T-helper 2 cell treated with Interferon-gamma antibody and Interleukin-4, amounts not matched to agents 100 ng/mL and 5 ng/mL, for 36 hours (primary cell): ENCODE measurements around the gene ABHD18. TPM values are rescaled to one million over a fixed set of nuclear protein-coding genes. Genes with fewer than 3 reads are reported as not detected.
"Not testable (repeated sequence)": the region's sequence is repeated elsewhere in the genome, so short reads cannot be mapped to it uniquely, and the experiment has no call there.

ENCODE experiments used
- intact Hi-C: fragments of 100-400 bp; cut with micrococcal nuclease; formaldehyde crosslinking; loops from one replicate; pipeline ENCODE4 v1.15.1; 2023
- total RNA-seq: library from RNA; stranded (reverse); gene quantifications from 2 replicates; pipeline ENCODE4 v1.2.3, GENCODE V29; 2022

Gene ABHD18
- total RNA-seq, 1 donor from 2014 or later, result 26.4 TPM

DNA sequence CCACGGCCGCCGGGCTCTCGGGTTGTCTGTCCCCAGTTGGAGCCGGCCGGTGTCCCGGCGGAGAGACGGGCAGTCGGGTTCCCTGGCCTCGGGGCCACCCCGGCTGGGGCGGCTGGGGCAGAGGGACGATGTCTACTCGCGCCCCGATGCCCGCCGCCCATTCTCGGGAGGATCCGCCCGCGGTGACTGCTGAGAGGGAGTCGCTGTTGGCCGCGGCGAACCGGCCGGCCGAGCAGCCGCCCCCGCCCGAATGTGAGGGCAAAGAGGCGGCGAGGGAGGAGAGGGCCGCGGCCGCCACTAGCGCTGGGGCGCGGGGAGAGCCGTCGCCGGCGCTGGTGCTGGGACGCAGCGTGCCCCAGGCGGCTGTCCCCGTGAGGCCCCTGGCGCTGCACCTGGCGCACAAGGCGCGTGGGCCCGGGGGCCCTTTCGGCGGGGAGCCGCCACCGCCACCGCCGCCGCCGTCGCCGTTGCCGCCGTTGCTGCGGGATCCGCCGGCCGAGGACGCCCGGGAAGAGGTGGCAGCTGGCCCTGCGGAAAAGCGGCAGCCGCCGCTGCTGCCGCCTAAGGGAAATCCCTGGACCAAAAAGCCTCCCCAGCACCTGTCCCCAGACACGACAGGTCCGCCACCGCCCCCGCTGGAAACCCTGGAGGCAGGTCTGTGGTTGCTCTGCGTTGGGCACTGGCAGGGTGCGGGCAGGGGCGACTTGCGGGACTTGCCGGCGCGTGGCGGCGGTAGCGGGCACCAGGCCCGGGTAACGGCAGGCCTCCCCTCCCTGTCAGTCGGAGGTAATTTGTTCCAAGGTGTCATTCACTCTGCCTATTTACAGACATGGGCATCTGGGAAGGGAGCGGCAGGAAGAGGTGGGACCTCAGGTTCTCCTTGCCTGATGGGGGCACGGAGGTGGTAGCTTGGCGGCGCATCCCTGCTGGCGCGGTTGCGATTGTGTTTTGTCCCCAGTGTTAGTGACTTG lies 96.6 kb downstream of the ABHD18 start:
- intact Hi-C loops, result loop anchor here (1.0 to 2.0 kb wide), 6 partner anchors 97 to 1031 kb away; partner anchors contain the start of genes ABHD18, HSPA4L, MFSD8 and SCLT1

DNA sequence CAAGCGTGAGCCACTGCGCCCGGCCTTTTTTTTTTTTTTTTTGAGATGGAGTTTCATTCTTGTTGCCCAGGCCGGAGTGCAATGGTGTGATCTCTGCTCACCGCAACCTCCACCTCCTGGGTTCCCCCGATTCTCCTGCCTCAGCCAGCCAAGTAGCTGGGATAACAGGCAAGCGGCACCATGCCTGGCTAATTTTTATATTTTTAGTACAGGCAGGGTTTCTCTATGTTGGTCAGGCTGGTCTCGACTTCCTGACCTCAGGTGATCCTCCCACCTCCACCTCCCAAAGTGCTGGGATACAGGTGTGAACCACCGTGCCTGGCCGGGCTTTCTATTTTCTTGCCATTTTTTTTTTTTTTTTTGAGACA lies 101.2 kb downstream of the ABHD18 start:
- intact Hi-C loops, result not testable (repeated sequence)

DNA sequence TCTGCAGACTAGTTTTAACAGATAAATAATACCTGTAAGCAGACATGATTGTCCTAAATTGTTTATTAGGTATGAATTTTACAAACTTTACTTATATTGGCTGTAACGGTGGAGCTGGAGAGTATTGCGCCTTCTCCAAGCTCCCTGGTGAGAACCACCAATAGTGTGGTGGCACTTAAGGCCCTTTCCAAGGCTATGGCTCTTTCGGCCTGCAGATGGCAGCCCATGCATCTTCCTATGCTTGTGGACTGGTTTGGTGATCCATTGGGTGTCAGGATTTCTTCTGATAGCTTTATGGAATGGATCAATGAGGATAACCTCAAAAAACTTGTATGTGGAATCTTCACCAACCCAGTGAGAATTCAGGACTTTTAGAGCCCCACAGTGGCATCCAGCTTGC lies 103.7 kb downstream of the ABHD18 start:
- intact Hi-C loops, result no loop called here

DNA sequence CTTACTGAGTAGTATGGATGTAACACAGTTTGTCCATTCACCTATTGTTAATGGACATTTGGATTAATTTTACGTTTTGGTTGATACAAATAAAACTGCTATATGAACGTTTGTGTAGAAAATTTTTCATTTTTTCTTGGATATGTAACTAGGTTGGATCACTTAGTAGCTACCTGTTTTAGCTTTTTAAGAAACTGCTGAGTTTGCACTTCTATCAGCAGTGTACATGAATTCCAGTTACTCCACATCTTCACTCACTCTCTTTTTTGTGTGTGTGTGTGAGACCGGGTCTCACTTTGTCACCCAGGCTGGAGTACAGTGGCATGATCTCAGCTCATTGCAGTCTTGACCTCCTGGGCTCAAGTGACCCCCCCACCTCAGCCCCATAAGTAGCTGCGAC lies 111.3 kb downstream of the ABHD18 start:
- intact Hi-C loops, result no loop called here

Other genes starting within 250 kb of the ABHD18 start
- not detected in 2 replicates for gene SLC25A31, start 235.0 kb upstream of the ABHD18 start, total RNA-seq
- 0.80 and 1.4 TPM in 2 replicates for gene HSPA4L, start 183.1 kb upstream of the ABHD18 start, total RNA-seq
- 47.6 and 55.4 TPM in 2 replicates for gene PLK4, start 84.5 kb upstream of the ABHD18 start, total RNA-seq
- 21.8 and 23.2 TPM in 2 replicates for gene MFSD8, start 233 bp upstream of the ABHD18 start, total RNA-seq
- 19.8 and 23.1 TPM in 2 replicates for gene LARP1B, start 95.9 kb downstream of the ABHD18 start, total RNA-seq